Esophagus squamous epithelium (tissue), 4 donors: Measurements from ENCODE around the gene HDHD5.

Experiments used
- CTCF ChIP-seq, 6 experiments: fragments of 450-650 bp in 4 of 6; fragments of 200-600 bp in 2 of 6; sonication (generic) in 2 of 6; IDR thresholded peaks; one replicate each; pipeline ENCODE4 v1.5.1; 2016 to 2019; ENCODE audit warnings: antibody characterized with exemption in 6 of 6, mild to moderate bottlenecking in 4 of 6, moderate library complexity in 4 of 6
- POLR2A ChIP-seq, 4 donors: fragments of 450-650 bp; IDR thresholded peaks; one replicate each; pipeline ENCODE4 v1.6.1; 2017; ENCODE audit warnings: antibody characterized with exemption in 4 of 4, mild to moderate bottlenecking in 4 of 4, moderate library complexity in 3 of 4

GRCh38 chr22:17131686-17132085 is 27.4 kb downstream of the HDHD5 start:
- no peak for TF ChIP-seq CTCF (IDR thresholded peaks at IDR 0.05)
- TF ChIP-seq POLR2A (IDR thresholded peaks at IDR 0.05): no peak
